Measurements from ENCODE around the gene SLU7. TPM values are rescaled to one million over a fixed set of nuclear protein-coding genes. Genes with fewer than 3 reads are reported as not detected.

Gene SLU7
- polyA plus RNA-seq, 1 experiment = 12.5 TPM

GRCh38 chr5:160371294-160371693 is 47.6 kb downstream of the SLU7 start:
- peaks cover 7% of the 10 kb centered on the region; the same call in 1 of the 2 replicates for H3K27me3 ChIP-seq (ENCODE audit: control insufficient read depth, insufficient read depth, low read length)
- POLR2A ChIA-PET = no interaction called here

GRCh38 chr5:160370713-160371034 is 48.2 kb downstream of the SLU7 start:
- peaks cover 6% of the 10 kb centered on the region; the same call in 1 of the 2 replicates for H3K27me3 ChIP-seq (ENCODE audit: control insufficient read depth, insufficient read depth, low read length)
- peak overlapping the region; percentile 65 for H3K4me3 ChIP-seq (ENCODE audit: low read depth, low read length)
- CTCF ChIA-PET = interaction anchor here (1.1 to 1.8 kb wide), 5 partner anchors 8 to 349 kb away, joined by 3 to 6 read pairs (median 3); no protein-coding TSS in a partner anchor
- no peak for DNase-seq (ENCODE audit: low read depth)
- H3K36me3 ChIP-seq (ENCODE audit: control insufficient read depth, insufficient read depth, low read length) = no peaks in the 10 kb centered on the region
- TF ChIP-seq, protein P1, sequence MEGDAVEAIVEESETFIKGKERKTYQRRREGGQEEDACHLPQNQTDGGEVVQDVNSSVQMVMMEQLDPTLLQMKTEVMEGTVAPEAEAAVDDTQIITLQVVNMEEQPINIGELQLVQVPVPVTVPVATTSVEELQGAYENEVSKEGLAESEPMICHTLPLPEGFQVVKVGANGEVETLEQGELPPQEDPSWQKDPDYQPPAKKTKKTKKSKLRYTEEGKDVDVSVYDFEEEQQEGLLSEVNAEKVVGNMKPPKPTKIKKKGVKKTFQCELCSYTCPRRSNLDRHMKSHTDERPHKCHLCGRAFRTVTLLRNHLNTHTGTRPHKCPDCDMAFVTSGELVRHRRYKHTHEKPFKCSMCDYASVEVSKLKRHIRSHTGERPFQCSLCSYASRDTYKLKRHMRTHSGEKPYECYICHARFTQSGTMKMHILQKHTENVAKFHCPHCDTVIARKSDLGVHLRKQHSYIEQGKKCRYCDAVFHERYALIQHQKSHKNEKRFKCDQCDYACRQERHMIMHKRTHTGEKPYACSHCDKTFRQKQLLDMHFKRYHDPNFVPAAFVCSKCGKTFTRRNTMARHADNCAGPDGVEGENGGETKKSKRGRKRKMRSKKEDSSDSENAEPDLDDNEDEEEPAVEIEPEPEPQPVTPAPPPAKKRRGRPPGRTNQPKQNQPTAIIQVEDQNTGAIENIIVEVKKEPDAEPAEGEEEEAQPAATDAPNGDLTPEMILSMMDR (IDR thresholded peaks at IDR 0.05; ENCODE audit: insufficient read depth, low read depth, low read length) = no peak
- POLR2A ChIA-PET = no interaction called here

More at GRCh38 chr5:160371294-160371693, 47.6 kb downstream of the SLU7 start:
- no peaks in the 10 kb centered on the region for H3K36me3 ChIP-seq (ENCODE audit: control insufficient read depth, insufficient read depth, low read length)
- H3K4me3 ChIP-seq (ENCODE audit: low read depth, low read length) = no peak overlapping the region
- CTCF ChIA-PET = interaction anchor here (1.2 to 1.8 kb wide), 2 partner anchors 18 to 26 kb away, joined by 3 to 6 read pairs; no protein-coding TSS in a partner anchor
- TF ChIP-seq, protein P1 (IDR thresholded peaks at IDR 0.05; ENCODE audit: insufficient read depth, low read depth, low read length) = no peak
- no peak for DNase-seq (ENCODE audit: low read depth)

GRCh38 chr5:160369990-160370712 is 48.7 kb downstream of the SLU7 start, which contains the start of gene C1QTNF2:
Gene C1QTNF2 (minus strand): TSS chr5:160370626. CDS start chr5:160355011, 15,615 bp downstream.
- peaks cover 5% of the 10 kb centered on the region; the same call in 1 of the 2 replicates for H3K27me3 ChIP-seq (ENCODE audit: control insufficient read depth, insufficient read depth, low read length)
- ChIA-PET CTCF (interaction anchor here (0.6 to 1.8 kb wide), 6 partner anchors 9 to 348 kb away, joined by 3 to 6 read pairs (median 3); no protein-coding TSS in a partner anchor), POLR2A (interaction anchor here (0.6 kb wide), 1 partner anchor 1985 kb away, joined by 3 read pairs; no protein-coding TSS in a partner anchor)
- DNase-seq (ENCODE audit: low read depth) = no peak
- peak within 1 kb of the TSS; percentile 65 for H3K4me3 ChIP-seq (ENCODE audit: low read depth, low read length)
- no peaks in the 10 kb centered on the region for H3K36me3 ChIP-seq (ENCODE audit: control insufficient read depth, insufficient read depth, low read length)
- TF ChIP-seq, protein P1 (IDR thresholded peaks at IDR 0.05; ENCODE audit: insufficient read depth, low read depth, low read length) = no peak

DNA sequence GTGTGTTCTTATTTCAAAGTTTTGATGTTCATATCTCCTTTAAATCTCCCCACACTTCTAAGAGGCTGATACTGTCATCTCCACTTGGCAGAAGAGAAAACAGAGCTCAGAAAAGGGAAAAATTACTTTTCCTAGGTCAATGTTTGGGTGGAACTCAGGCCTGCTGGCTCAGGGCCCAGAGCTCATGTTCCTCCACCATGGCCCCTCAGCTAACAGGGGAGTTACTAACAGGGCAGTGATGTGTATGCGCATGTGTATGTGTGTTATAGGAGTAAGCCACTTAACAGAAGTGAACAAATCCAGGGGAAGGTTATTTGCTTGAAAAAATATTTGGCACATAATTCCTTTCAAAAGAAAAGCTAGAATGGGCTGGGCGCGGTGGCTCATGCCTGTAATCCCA is 51.0 kb downstream of the SLU7 start:
- DNase-seq (ENCODE audit: low read depth) = no peak
- TF ChIP-seq, protein P1 (IDR thresholded peaks at IDR 0.05; ENCODE audit: insufficient read depth, low read depth, low read length) = no peak
- Histone ChIP-seq H3K27me3 (ENCODE audit: control insufficient read depth, insufficient read depth, low read length) (peaks cover 3% of the 10 kb centered on the region; the same call in 1 of the 2 replicates), H3K4me3 (ENCODE audit: low read depth, low read length) (no peak overlapping the region), H3K36me3 (ENCODE audit: control insufficient read depth, insufficient read depth, low read length) (no peaks in the 10 kb centered on the region)
- POLR2A ChIA-PET = no interaction called here
- CTCF ChIA-PET = interaction anchor here (0.5 to 0.6 kb wide), 2 partner anchors 16 to 311 kb away, joined by 3 read pairs; no protein-coding TSS in a partner anchor

GRCh38 chr5:160367261-160367660 is 51.6 kb downstream of the SLU7 start:
- CTCF ChIA-PET = interaction anchor here (0.6 to 1.1 kb wide), 3 partner anchors 22 to 311 kb away, joined by 3 read pairs; no protein-coding TSS in a partner anchor
- H3K36me3 ChIP-seq (ENCODE audit: control insufficient read depth, insufficient read depth, low read length) = no peaks in the 10 kb centered on the region
- H3K4me3 ChIP-seq (ENCODE audit: low read depth, low read length) = no peak overlapping the region
- TF ChIP-seq, protein P1 (IDR thresholded peaks at IDR 0.05; ENCODE audit: insufficient read depth, low read depth, low read length) = no peak
- H3K27me3 ChIP-seq (ENCODE audit: control insufficient read depth, insufficient read depth, low read length) = peaks cover under 1% of the 10 kb centered on the region; the same call in 1 of the 2 replicates
- DNase-seq (ENCODE audit: low read depth) = no peak
- POLR2A ChIA-PET = no interaction called here

All from BJ (cell line).